Neuronal stem cell (in vitro differentiated cells): ENCODE results near the gene IARS2.
"Not testable (repeated sequence)": the region's sequence is repeated elsewhere in the genome, so short reads cannot be mapped to it uniquely, and the experiment has no call there.

ENCODE experiments used
- DNase-seq: peaks from one replicate; pipeline ENCODE4 v3.0.0-alpha.2; 2013; ENCODE audit warnings: low spot score
- H2AFZ ChIP-seq: one replicate; pipeline ENCODE4 v1.6.1; 2013; ENCODE audit warnings: mild to moderate bottlenecking, low read length, inconsistent platforms
- H2AK5ac ChIP-seq: 2 replicates; pipeline ENCODE4 v1.6.1; 2013; ENCODE audit warnings: low read depth, mild to moderate bottlenecking, inconsistent platforms, low read length, moderate library complexity, mixed read lengths
- H2BK120ac ChIP-seq: 2 replicates; pipeline ENCODE4 v1.6.1; 2013; ENCODE audit warnings: low read depth, mild to moderate bottlenecking, inconsistent platforms, low read length, moderate library complexity, mixed read lengths
- H2BK12ac ChIP-seq: one replicate; pipeline ENCODE4 v1.6.1; 2013; ENCODE audit warnings: low read length, inconsistent platforms
- H2BK15ac ChIP-seq: 2 replicates; pipeline ENCODE4 v1.6.1; 2013; ENCODE audit warnings: mild to moderate bottlenecking, low read length, inconsistent platforms, mixed read lengths
- H2BK5ac ChIP-seq: one replicate; pipeline ENCODE4 v1.6.1; 2013; ENCODE audit warnings: inconsistent platforms, mild to moderate bottlenecking, low read length, moderate library complexity
- H3K14ac ChIP-seq: one replicate; pipeline ENCODE4 v1.6.1; 2013; ENCODE audit warnings: low read length, inconsistent platforms
- H3K18ac ChIP-seq: 2 replicates; pipeline ENCODE4 v1.6.1; 2013; ENCODE audit warnings: low read length, inconsistent platforms
- H3K23ac ChIP-seq: 2 replicates; pipeline ENCODE4 v1.6.1; 2013; ENCODE audit warnings: low read depth, mild to moderate bottlenecking, mixed read lengths, low read length, inconsistent platforms; ENCODE audit not compliant: poor library complexity
- H3K27ac ChIP-seq: replicated peaks from 3 replicates; pipeline ENCODE4 v1.5.1; 2013; ENCODE audit warnings: low read length, inconsistent platforms
- H3K27me3 ChIP-seq, 3 experiments: 2 replicates each; pipeline ENCODE4 v1.6.1; 2013; ENCODE audit warnings: low read length in 3 of 3, mild to moderate bottlenecking in 2 of 3, inconsistent platforms in 1 of 3, low read depth in 1 of 3, mixed read lengths in 1 of 3, moderate library complexity in 1 of 3; ENCODE audit not compliant: control insufficient read depth in 3 of 3, insufficient read depth in 3 of 3
- H3K36me3 ChIP-seq, 2 donors: replicated peaks in 1 of 2; 2 replicates each; pipeline ENCODE4 v1.6.1; 2013; ENCODE audit warnings: low read length in 2 of 2; ENCODE audit not compliant: control insufficient read depth in 2 of 2, insufficient read depth in 2 of 2
- H3K4ac ChIP-seq: 2 replicates; pipeline ENCODE4 v1.6.1; 2013; ENCODE audit warnings: inconsistent platforms, mild to moderate bottlenecking, low read length, moderate library complexity
- H3K4me1 ChIP-seq, 2 donors: 1 replicate in 1 of 2; 2 replicates in 1 of 2; pipeline ENCODE4 v1.6.1; 2013; ENCODE audit warnings: low read length in 2 of 2, low read depth in 1 of 2; ENCODE audit not compliant: control insufficient read depth in 2 of 2, insufficient read depth in 1 of 2
- H3K4me2 ChIP-seq: one replicate; pipeline ENCODE4 v1.6.1; 2013; ENCODE audit warnings: mild to moderate bottlenecking, low read length, inconsistent platforms; ENCODE audit not compliant: insufficient read depth, poor library complexity, severe bottlenecking
- H3K4me3 ChIP-seq, 2 donors: 2 replicates each; pipeline ENCODE4 v1.5.1; 2013; ENCODE audit warnings: low read length in 2 of 2, mild to moderate bottlenecking in 2 of 2, inconsistent platforms in 1 of 2, moderate library complexity in 1 of 2
- H3K79me1 ChIP-seq: one replicate; pipeline ENCODE4 v1.6.1; 2013; ENCODE audit warnings: low read depth, mild to moderate bottlenecking, inconsistent platforms, low read length, moderate library complexity
- H3K9ac ChIP-seq: one replicate; pipeline ENCODE4 v1.6.1; 2013; ENCODE audit warnings: mild to moderate bottlenecking, low read depth, low read length, inconsistent platforms; ENCODE audit not compliant: poor library complexity
- H3K9me3 ChIP-seq, 2 donors: replicated peaks in 1 of 2; 2 replicates each; pipeline versions ENCODE3 to v1.6.1; 2013; ENCODE audit warnings: low read length in 2 of 2, mild to moderate bottlenecking in 2 of 2, inconsistent platforms in 1 of 2, low read depth in 1 of 2, mixed read lengths in 1 of 2, moderate library complexity in 1 of 2; ENCODE audit not compliant: control insufficient read depth in 2 of 2, insufficient read depth in 1 of 2
- H4K8ac ChIP-seq: one replicate; pipeline ENCODE4 v1.6.1; 2013; ENCODE audit warnings: low read depth, mild to moderate bottlenecking, inconsistent platforms, low read length, moderate library complexity
- H4K91ac ChIP-seq: one replicate; pipeline ENCODE4 v1.6.1; 2013; ENCODE audit warnings: low read length, low read depth, mild to moderate bottlenecking, inconsistent platforms; ENCODE audit not compliant: poor library complexity
- WGBS, 2 donors: extraction: QIAGEN DNeasy Blood & Tissue Kit; methylation state at CpG; one replicate each; pipeline ENCODE4 v1.1.7; 2013; ENCODE audit warnings: missing lambda C conversion rate in 2 of 2, mixed read lengths in 1 of 2; ENCODE audit not compliant: insufficient read length in 2 of 2, insufficient replicate concordance in 1 of 2; ENCODE audit errors: extremely low coverage in 2 of 2; 5-methylcytosine and 5-hydroxymethylcytosine counted together

The IARS2 gene

GRCh38 chr1:220099826-220100225, 5.9 kb downstream of the IARS2 start:
- Histone ChIP-seq H2BK5ac (no peak overlapping the region), H3K36me3 (peaks cover 7 to 88% of the 10 kb centered on the region in 2 donors)

GRCh38 chr1:220110473-220110872, 16.5 kb downstream of the IARS2 start:
- H2BK15ac ChIP-seq, H3K14ac ChIP-seq, H3K27me3 ChIP-seq, H2AK5ac ChIP-seq, H3K9ac ChIP-seq, H3K18ac ChIP-seq, H2BK12ac ChIP-seq, DNase-seq, H4K91ac ChIP-seq, H3K23ac ChIP-seq, H3K27ac ChIP-seq, H4K8ac ChIP-seq, H3K4me2 ChIP-seq, H2AFZ ChIP-seq, H2BK120ac ChIP-seq, H3K4ac ChIP-seq, H3K4me1 ChIP-seq, H3K79me1 ChIP-seq, H3K4me3 ChIP-seq, H3K9me3 ChIP-seq, H2BK5ac ChIP-seq: not testable (repeated sequence)
- WGBS, 2 donors = no CpG with 5 or more reads among the region's 6 CpGs
- peaks cover 6 to 92% of the 10 kb centered on the region in 2 donors for H3K36me3 ChIP-seq

More at GRCh38 chr1:220099826-220100225, 5.9 kb downstream of the IARS2 start:
- no peak overlapping the region for H3K9ac ChIP-seq
- no peaks in the 10 kb centered on the region for H3K79me1 ChIP-seq
- no peak overlapping the region for H2BK15ac ChIP-seq
- H4K8ac ChIP-seq = no peak overlapping the region
- H2AK5ac ChIP-seq = no peak overlapping the region
- H4K91ac ChIP-seq = no peak overlapping the region
- no peak overlapping the region for H3K18ac ChIP-seq
- no peaks in the 10 kb centered on the region for H3K27me3 ChIP-seq
- no peak overlapping the region for H3K23ac ChIP-seq
- DNase-seq = no peak
- no peak overlapping the region for H2BK12ac ChIP-seq
- H3K4me2 ChIP-seq = no peak overlapping the region
- no peak overlapping the region for H2BK120ac ChIP-seq
- H3K4me3 ChIP-seq = no peak overlapping the region
- H3K4ac ChIP-seq = no peak overlapping the region
- H3K14ac ChIP-seq = no peak overlapping the region
- no peak overlapping the region for H2AFZ ChIP-seq
- H3K9me3 ChIP-seq = no peaks in the 10 kb centered on the region
- H3K27ac ChIP-seq = no peak overlapping the region
- peaks cover 0 to 3% of the 10 kb centered on the region in 2 donors for H3K4me1 ChIP-seq

GRCh38 chr1:220112600-220112999, 18.7 kb downstream of the IARS2 start:
- not testable (repeated sequence) for H2AK5ac ChIP-seq, H3K18ac ChIP-seq, H4K91ac ChIP-seq, H2BK15ac ChIP-seq, H3K27ac ChIP-seq, H3K23ac ChIP-seq, H3K4me2 ChIP-seq, H3K9ac ChIP-seq, H3K9me3 ChIP-seq, H3K14ac ChIP-seq, H3K79me1 ChIP-seq, H4K8ac ChIP-seq, H3K4ac ChIP-seq, H3K4me3 ChIP-seq, H3K27me3 ChIP-seq, H3K4me1 ChIP-seq, DNase-seq, H2BK120ac ChIP-seq, H2BK12ac ChIP-seq, H2BK5ac ChIP-seq, H2AFZ ChIP-seq
- H3K36me3 ChIP-seq = peaks cover 9 to 89% of the 10 kb centered on the region in 2 donors
- WGBS, 2 donors = no CpG with 5 or more reads among the region's 4 CpGs

GRCh38 chr1:220113136-220113695, 19.3 kb downstream of the IARS2 start:
- H2AK5ac ChIP-seq = no peak overlapping the region
- H3K4ac ChIP-seq = no peak overlapping the region
- H4K8ac ChIP-seq = no peak overlapping the region
- H2AFZ ChIP-seq = no peak overlapping the region
- no peak overlapping the region for H3K14ac ChIP-seq
- H3K18ac ChIP-seq = no peak overlapping the region
- H3K23ac ChIP-seq = no peak overlapping the region
- no peaks in the 10 kb centered on the region for H3K9me3 ChIP-seq
- H3K4me1 ChIP-seq = no peaks in the 10 kb centered on the region
- no peak overlapping the region for H4K91ac ChIP-seq
- no peak overlapping the region for H3K4me3 ChIP-seq
- H3K27ac ChIP-seq = no peak overlapping the region
- no peak overlapping the region for H2BK5ac ChIP-seq
- no CpG with 5 or more reads among the region's 5 CpGs for WGBS, 2 donors
- no peak overlapping the region for H2BK12ac ChIP-seq
- H3K4me2 ChIP-seq = no peak overlapping the region
- no peak overlapping the region for H2BK120ac ChIP-seq
- no peaks in the 10 kb centered on the region for H3K27me3 ChIP-seq
- no peak overlapping the region for H3K9ac ChIP-seq
- H3K36me3 ChIP-seq = peaks cover 6 to 91% of the 10 kb centered on the region in 2 donors
- no peak overlapping the region for H2BK15ac ChIP-seq
- DNase-seq = no peak
- H3K79me1 ChIP-seq = peaks cover 2% of the 10 kb centered on the region
